Lung (tissue), 12 donors: ENCODE measurements around the gene ARID2. TPM values are rescaled to one million over a fixed set of nuclear protein-coding genes. Genes with fewer than 3 reads are reported as not detected.

Experiments
- ATAC-seq: fragments of 200-7000 bp; cut with Tn5 transposase; one replicate; pipeline ENCODE4 v1.9.1; 2020; ENCODE audit warnings: moderate number of reproducible peaks; ENCODE audit not compliant: insufficient read depth, low FRiP score
- DNase-seq, 3 donors: peaks; one replicate each; pipeline ENCODE4 v3.0.0-alpha.2; 2013 to 2017
- H3K27ac ChIP-seq, 2 donors: one replicate each; pipeline ENCODE4 v1.5.1; 2013; ENCODE audit warnings: mild to moderate bottlenecking in 2 of 2, moderate library complexity in 2 of 2, control low read depth in 1 of 2, inconsistent platforms in 1 of 2, low read depth in 1 of 2, low read length in 1 of 2
- H3K27me3 ChIP-seq, 3 donors: one replicate each; pipeline ENCODE4 v1.5.1; 2013; ENCODE audit warnings: low read length in 2 of 3; ENCODE audit not compliant: control insufficient read depth in 3 of 3, insufficient read depth in 3 of 3
- H3K36me3 ChIP-seq, 4 donors: one replicate each; pipeline ENCODE4 v1.5.1; 2013; ENCODE audit warnings: low read length in 4 of 4, mild to moderate bottlenecking in 1 of 4, moderate library complexity in 1 of 4; ENCODE audit not compliant: control insufficient read depth in 4 of 4, insufficient read depth in 4 of 4
- H3K4me1 ChIP-seq, 5 donors: one replicate each; pipeline ENCODE4 v1.5.1; 2013; ENCODE audit warnings: low read length in 5 of 5, mild to moderate bottlenecking in 2 of 5, moderate library complexity in 1 of 5; ENCODE audit not compliant: control insufficient read depth in 5 of 5, insufficient read depth in 5 of 5
- H3K4me3 ChIP-seq: one replicate; pipeline ENCODE4 v1.5.1; 2013; ENCODE audit warnings: mild to moderate bottlenecking, control low read depth, moderate library complexity
- H3K9ac ChIP-seq, 2 donors: one replicate each; pipeline ENCODE4 v1.5.1; 2013; ENCODE audit warnings: low read length in 2 of 2, control low read depth in 1 of 2; ENCODE audit not compliant: insufficient read depth in 1 of 2
- H3K9me3 ChIP-seq, 4 donors: one replicate each; pipeline ENCODE4 v1.5.1; 2013; ENCODE audit warnings: low read length in 3 of 4, mild to moderate bottlenecking in 1 of 4, moderate library complexity in 1 of 4; ENCODE audit not compliant: control insufficient read depth in 4 of 4, insufficient read depth in 3 of 4
- CTCF ChIP-seq: IDR thresholded peaks from 2 replicates; pipeline ENCODE4 v1.5.1; 2012; ENCODE audit warnings: mild to moderate bottlenecking; ENCODE audit errors: control extremely low read depth, extremely low read depth
- WGBS, 2 donors: extraction: QIAGEN DNeasy Blood & Tissue Kit; methylation state at CpG; one replicate each; pipeline ENCODE4 v1.1.7; 2013; 5-methylcytosine and 5-hydroxymethylcytosine counted together
- polyA plus RNA-seq, 2 donors: library from polyadenylated mRNA; stranded (reverse); fragments of 200-250 nt; gene quantifications; one replicate each; pipeline ENCODE4 v1.2.1, GENCODE V29; 2013
- total RNA-seq, 2 donors: library from RNA; depleted of rRNA in 1 of 2; stranded (reverse); fragments of >200 nt in 1 of 2; gene quantifications; one replicate each; pipeline ENCODE4 v1.2.1, GENCODE V29; 2014 to 2021
- donor health status: control.
- donor health status: control.
- donor health status: Bipolar disorder and iron deficiency.
- donor health status: healthy.
- donor health status: DM: yes; HTN: yes; CAD: no.

The ARID2 gene
- total and polyA plus RNA-seq, 4 donors: 5.3 to 79.2 (median 17.5) TPM

GRCh38 chr12:45930369-45930768, 200.9 kb downstream of the ARID2 start:
- DNase-seq (no peak), ATAC-seq (no peak)
- Histone ChIP-seq H3K9me3 (no peaks in the 10 kb centered on the region), H3K27ac (no peak overlapping the region), H3K27me3 (no peaks in the 10 kb centered on the region), H3K4me1 (peaks cover 0 to 3% (median 0%) of the 10 kb centered on the region in 5 donors), H3K36me3 (peaks cover 11 to 49% (median 24%) of the 10 kb centered on the region in 4 donors), H3K4me3 (no peak overlapping the region), H3K9ac (no peak overlapping the region)
- 97% methylated on average over 3 of the region's 3 CpGs for WGBS, 2 donors
- TF ChIP-seq CTCF: no peak

GRCh38 chr12:45933504-45933903, 204.0 kb downstream of the ARID2 start:
- ATAC-seq: no peak
- no peaks in the 10 kb centered on the region for H3K9me3 ChIP-seq
- no peak overlapping the region for H3K9ac ChIP-seq
- H3K4me1 ChIP-seq: peaks cover 0 to 3% (median 0%) of the 10 kb centered on the region in 5 donors
- DNase-seq: peak in 2 of 3 donors; percentile 28 to 54
- H3K4me3 ChIP-seq: no peak overlapping the region
- H3K27me3 ChIP-seq: no peaks in the 10 kb centered on the region
- peaks cover 3 to 25% (median 9%) of the 10 kb centered on the region in 4 donors for H3K36me3 ChIP-seq
- WGBS, 2 donors: 42 to 60% methylated on average over 2 of the region's 2 CpGs
- no peak for TF ChIP-seq CTCF
- no peak overlapping the region for H3K27ac ChIP-seq

DNA sequence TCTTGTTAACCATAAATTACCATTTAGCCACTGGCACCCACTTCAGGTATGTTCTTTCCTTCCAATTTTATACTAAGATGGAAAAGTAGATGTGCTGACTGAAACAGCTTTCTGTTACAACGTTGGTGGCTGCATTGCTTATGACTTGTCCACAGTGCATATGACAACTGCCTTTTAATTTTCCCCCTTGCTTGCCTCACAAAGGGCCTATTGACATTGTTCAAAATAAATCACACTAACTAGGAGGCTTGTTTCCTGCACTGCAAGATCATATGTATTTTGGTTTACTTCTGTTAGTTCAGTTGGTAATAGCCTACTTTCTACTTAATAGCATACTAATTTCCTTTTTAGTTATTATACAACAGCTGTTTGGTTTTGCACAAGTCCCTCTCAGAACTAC, 205.4 kb downstream of the ARID2 start:
- peaks cover 2 to 24% (median 7%) of the 10 kb centered on the region in 4 donors for H3K36me3 ChIP-seq
- TF ChIP-seq CTCF: no peak
- H3K27ac ChIP-seq: no peak overlapping the region
- no peaks in the 10 kb centered on the region for H3K27me3 ChIP-seq
- H3K9ac ChIP-seq: no peak overlapping the region
- no peaks in the 10 kb centered on the region for H3K9me3 ChIP-seq
- ATAC-seq (no peak), DNase-seq (peak in 1 of 3 donors; percentile 7)
- H3K4me3 ChIP-seq: no peak overlapping the region
- 52 to 70% methylated on average over 1 of the region's 1 CpG for WGBS, 2 donors
- H3K4me1 ChIP-seq: peaks cover 0 to 3% (median 0%) of the 10 kb centered on the region in 5 donors

DNA sequence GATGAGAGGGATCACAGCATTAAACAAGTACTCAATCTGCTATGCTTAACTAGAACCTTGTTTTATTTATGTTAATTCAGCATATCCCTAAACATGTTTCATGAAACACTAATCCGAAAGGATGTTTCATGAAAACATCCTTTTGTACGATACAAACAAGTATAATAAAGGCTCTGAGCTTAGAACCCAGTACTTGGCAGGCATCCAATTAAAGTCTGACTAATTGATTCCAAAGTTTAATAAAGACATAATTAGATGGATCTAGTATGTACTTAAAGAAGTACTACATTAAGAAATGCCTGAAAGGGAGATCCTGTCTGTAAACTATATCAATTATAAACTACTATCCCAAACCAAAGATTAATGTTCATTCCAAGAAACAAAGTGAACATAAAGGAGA, 209.1 kb downstream of the ARID2 start:
- Histone ChIP-seq H3K27ac (no peak overlapping the region), H3K36me3 (peaks cover 3 to 17% (median 6%) of the 10 kb centered on the region in 4 donors)

More for the DNA sequence above, 209.1 kb downstream of the ARID2 start:
- DNase-seq (no peak), ATAC-seq (no peak)
- H3K9me3 ChIP-seq: no peaks in the 10 kb centered on the region
- H3K27me3 ChIP-seq: no peaks in the 10 kb centered on the region
- no peak overlapping the region for H3K4me3 ChIP-seq
- H3K9ac ChIP-seq: no peak overlapping the region
- H3K4me1 ChIP-seq: peaks cover 0 to 3% (median 0%) of the 10 kb centered on the region in 5 donors
- 71 to 74% methylated on average over 2 of the region's 2 CpGs for WGBS, 2 donors
- TF ChIP-seq CTCF: no peak
